HG03025 (cell line): ENCODE results near the gene FNDC3A.
"Not testable (repeated sequence)": the region's sequence is repeated elsewhere in the genome, so short reads cannot be mapped to it uniquely, and the experiment has no call there.

Source experiments
- ATAC-seq: cut with Tn5 transposase; IDR thresholded peaks from one replicate; pipeline ENCODE4 v1.9.1; 2021; ENCODE audit warnings: mild to moderate bottlenecking, moderate library complexity; ENCODE audit not compliant: unreplicated experiment, low FRiP score

Gene FNDC3A

GRCh38 chr13:49071341-49071937 lies 95.7 kb downstream of the FNDC3A start:
- no peak for ATAC-seq

- ATAC-seq = peak; percentile 80
These were observed 107.2 kb downstream of the FNDC3A start for GRCh38 chr13:49082653-49083536.

GRCh38 chr13:49084961-49085360 lies 109.2 kb downstream of the FNDC3A start:
- no peak for ATAC-seq

GRCh38 chr13:49086722-49087121 lies 111.0 kb downstream of the FNDC3A start:
- ATAC-seq = no peak

GRCh38 chr13:49093376-49093775 lies 117.7 kb downstream of the FNDC3A start:
- ATAC-seq = no peak

- ATAC-seq = no peak
These were observed 121.7 kb downstream of the FNDC3A start for GRCh38 chr13:49097374-49097773.

- no peak for ATAC-seq
These were observed 122.5 kb downstream of the FNDC3A start for GRCh38 chr13:49098198-49098597.

GRCh38 chr13:49098771-49099512 lies 123.2 kb downstream of the FNDC3A start:
- no peak for ATAC-seq

- ATAC-seq = no peak
These were observed 123.8 kb downstream of the FNDC3A start for GRCh38 chr13:49099513-49099877.

GRCh38 chr13:49100637-49101570 lies 125.2 kb downstream of the FNDC3A start:
- no peak for ATAC-seq

GRCh38 chr13:49108196-49108595 lies 132.5 kb downstream of the FNDC3A start:
- ATAC-seq = no peak

- no peak for ATAC-seq
These were observed 134.6 kb downstream of the FNDC3A start for GRCh38 chr13:49110122-49110912.

GRCh38 chr13:49110913-49111170 lies 135.1 kb downstream of the FNDC3A start:
- ATAC-seq = no peak

GRCh38 chr13:49112782-49113525 lies 137.2 kb downstream of the FNDC3A start:
- ATAC-seq = no peak

- ATAC-seq = no peak
These were observed 138.0 kb downstream of the FNDC3A start for GRCh38 chr13:49113526-49114286.

GRCh38 chr13:49116873-49117272 lies 141.2 kb downstream of the FNDC3A start:
- no peak for ATAC-seq

- ATAC-seq = not testable (repeated sequence)
These were observed 142.7 kb downstream of the FNDC3A start for GRCh38 chr13:49118455-49118854.

GRCh38 chr13:49124693-49125304 lies 149.1 kb downstream of the FNDC3A start:
- no peak for ATAC-seq
